Parathyroid adenoma (tissue), 2 donors: Measurements from ENCODE around the gene YRDC.

Experiments used
- H2AFZ ChIP-seq: fragments of 300-600 bp; sonication (generic); one replicate; pipeline ENCODE4 v1.7.0; 2017; ENCODE audit warnings: antibody characterized with exemption, mild to moderate bottlenecking
- H3K27ac ChIP-seq: fragments of 300-600 bp; sonication (generic); one replicate; pipeline ENCODE4 v1.7.0; 2017
- H3K27me3 ChIP-seq: fragments of 300-600 bp; sonication (generic); one replicate; pipeline ENCODE4 v1.7.0; 2017; ENCODE audit warnings: low read length; ENCODE audit not compliant: control insufficient read depth, insufficient read depth
- H3K36me3 ChIP-seq: fragments of 300-600 bp; sonication (generic); one replicate; pipeline ENCODE4 v1.7.0; 2017; ENCODE audit warnings: low read length; ENCODE audit not compliant: control insufficient read depth, insufficient read depth
- H3K4me1 ChIP-seq: fragments of 300-600 bp; sonication (generic); one replicate; pipeline ENCODE4 v1.7.0; 2017; ENCODE audit warnings: control low read depth
- H3K4me2 ChIP-seq: fragments of 300-600 bp; sonication (generic); one replicate; pipeline ENCODE4 v1.7.0; 2017; ENCODE audit warnings: low read length
- H3K4me3 ChIP-seq: fragments of 300-600 bp; sonication (generic); one replicate; pipeline ENCODE4 v1.7.0; 2017; ENCODE audit warnings: low read depth, low read length
- H3K79me2 ChIP-seq: fragments of 300-600 bp; sonication (generic); one replicate; pipeline ENCODE4 v1.7.0; 2017; ENCODE audit warnings: control low read depth
- H3K9ac ChIP-seq: fragments of 300-600 bp; sonication (generic); one replicate; pipeline ENCODE4 v1.7.0; 2017; ENCODE audit warnings: mild to moderate bottlenecking
- H3K9me3 ChIP-seq: fragments of 300-600 bp; sonication (generic); one replicate; pipeline ENCODE4 v1.7.0; 2017; ENCODE audit warnings: low read length; ENCODE audit not compliant: control insufficient read depth
- CTCF ChIP-seq: fragments of 300-600 bp; sonication (generic); IDR thresholded peaks from one replicate; pipeline ENCODE4 v1.7.0; 2017; ENCODE audit warnings: antibody characterized with exemption, mild to moderate bottlenecking
- donor health status: primary hyperparathyroidism.

The YRDC gene

GRCh38 chr1:37761416-37762095 is 46.5 kb downstream of the YRDC start:
- Histone ChIP-seq H3K9me3 (no peaks in the 10 kb centered on the region), H3K27me3 (peaks cover 3% of the 10 kb centered on the region)
- no peak for TF ChIP-seq CTCF

DNA sequence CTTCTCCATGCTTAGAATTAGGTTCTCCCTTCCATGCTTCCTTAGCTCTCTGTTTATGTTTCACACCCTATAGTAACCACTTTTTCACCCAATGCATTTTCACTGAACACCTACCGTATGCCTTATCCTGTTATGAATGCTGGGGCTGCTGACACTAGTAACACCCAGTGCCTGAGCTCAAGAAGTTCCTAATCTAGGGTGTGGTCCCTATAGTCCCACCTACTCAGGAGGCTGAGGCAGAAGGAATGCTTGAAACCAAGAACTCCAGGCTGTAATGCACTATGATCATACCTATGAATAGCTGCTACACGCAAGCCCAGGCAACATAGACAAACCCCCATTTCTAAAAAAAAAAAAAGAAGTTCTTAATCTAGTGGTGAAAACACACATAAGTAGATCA is 48.6 kb downstream of the YRDC start:
- no peak for TF ChIP-seq CTCF
- Histone ChIP-seq H3K36me3 (no peaks in the 10 kb centered on the region), H2AFZ (no peak overlapping the region), H3K27ac (no peak overlapping the region), H3K27me3 (no peaks in the 10 kb centered on the region), H3K9ac (no peak overlapping the region), H3K4me3 (no peak overlapping the region), H3K79me2 (no peaks in the 10 kb centered on the region), H3K4me2 (no peak overlapping the region), H3K4me1 (peaks cover 2% of the 10 kb centered on the region), H3K9me3 (no peaks in the 10 kb centered on the region)

More at GRCh38 chr1:37761416-37762095, 46.5 kb downstream of the YRDC start:
- Histone ChIP-seq H3K4me3 (no peak overlapping the region), H3K4me2 (no peak overlapping the region), H2AFZ (no peak overlapping the region), H3K79me2 (no peaks in the 10 kb centered on the region), H3K4me1 (no peaks in the 10 kb centered on the region), H3K36me3 (no peaks in the 10 kb centered on the region), H3K9ac (no peak overlapping the region), H3K27ac (no peak overlapping the region)

DNA sequence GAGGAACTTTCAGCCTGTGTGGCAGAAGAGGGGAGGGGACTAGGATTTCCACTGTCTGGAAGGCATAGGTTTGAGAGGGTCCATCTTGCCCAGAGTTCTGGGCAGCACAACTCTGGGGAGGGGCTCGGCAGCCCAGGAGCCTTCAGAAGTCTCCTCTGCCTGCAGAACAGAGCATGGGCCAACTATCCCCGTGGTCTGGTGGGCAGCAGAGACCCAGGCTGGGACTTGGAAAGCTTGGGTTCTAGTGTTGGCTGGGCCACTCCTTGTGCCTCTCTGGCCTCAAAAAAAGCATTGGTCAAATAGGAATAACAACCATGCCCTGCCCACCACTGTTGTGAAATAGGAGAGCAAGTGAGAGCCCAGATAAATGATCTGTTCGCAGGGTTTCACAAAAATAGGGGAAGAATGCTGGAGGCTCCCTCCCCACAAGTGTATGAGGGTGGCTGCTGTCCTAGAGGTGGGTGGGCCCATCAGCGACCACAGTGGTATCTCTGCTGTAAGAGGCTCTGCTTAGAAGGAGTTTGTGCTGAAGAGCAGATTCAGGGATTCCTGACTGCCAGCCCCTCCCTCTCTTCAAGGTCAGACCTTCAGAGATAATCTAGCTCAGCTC is 52.0 kb downstream of the YRDC start:
- no peak overlapping the region for H3K27ac ChIP-seq

GRCh38 chr1:37755290-37755689 is 52.7 kb downstream of the YRDC start:
- H3K27me3 ChIP-seq = no peaks in the 10 kb centered on the region

More for the DNA sequence above, 52.0 kb downstream of the YRDC start:
- Histone ChIP-seq H3K4me2 (no peak overlapping the region), H2AFZ (no peak overlapping the region), H3K9ac (no peak overlapping the region), H3K4me1 (peaks cover 2% of the 10 kb centered on the region), H3K27me3 (no peaks in the 10 kb centered on the region), H3K4me3 (no peak overlapping the region), H3K9me3 (no peaks in the 10 kb centered on the region), H3K79me2 (no peaks in the 10 kb centered on the region), H3K36me3 (no peaks in the 10 kb centered on the region)
- TF ChIP-seq CTCF = no peak

More at GRCh38 chr1:37755290-37755689, 52.7 kb downstream of the YRDC start:
- no peaks in the 10 kb centered on the region for H3K36me3 ChIP-seq
- H3K9ac ChIP-seq = no peak overlapping the region
- H3K9me3 ChIP-seq = no peaks in the 10 kb centered on the region
- H3K27ac ChIP-seq = no peak overlapping the region
- no peak overlapping the region for H3K4me3 ChIP-seq
- H3K79me2 ChIP-seq = no peaks in the 10 kb centered on the region
- peaks cover 2% of the 10 kb centered on the region for H3K4me1 ChIP-seq
- no peak overlapping the region for H3K4me2 ChIP-seq
- H2AFZ ChIP-seq = no peak overlapping the region
- no peak for TF ChIP-seq CTCF
